SJSA1 (cell line): ENCODE measurements around the gene CACNB2. TPM values are rescaled to one million over a fixed set of nuclear protein-coding genes. Genes with fewer than 3 reads are reported as not detected.

Experiments used
- DNase-seq, 2 experiments: peaks; one replicate each; pipeline ENCODE4 v3.0.0-alpha.2; 2015 to 2020; ENCODE audit warnings: low spot score in 2 of 2, low read depth in 1 of 2
- H3K27ac ChIP-seq: fragments of 250-450 bp; sonication (Bioruptor Pico); 2 replicates; pipeline ENCODE4 v1.5.1; 2020; ENCODE audit warnings: mild to moderate bottlenecking, moderate library complexity
- H3K27me3 ChIP-seq: fragments of 250-450 bp; sonication (Bioruptor Pico); replicated peaks from 2 replicates; pipeline ENCODE4 v1.5.1; 2020; ENCODE audit warnings: mild to moderate bottlenecking, moderate library complexity
- H3K36me3 ChIP-seq: fragments of 250-450 bp; sonication (Bioruptor Pico); 2 replicates; pipeline ENCODE4 v1.5.1; 2020; ENCODE audit warnings: mild to moderate bottlenecking
- H3K4me1 ChIP-seq: fragments of 250-450 bp; sonication (Bioruptor Pico); replicated peaks from 2 replicates; pipeline ENCODE4 v1.6.1; 2021; ENCODE audit warnings: mild to moderate bottlenecking
- H3K4me3 ChIP-seq: fragments of 250-450 bp; sonication (Bioruptor Pico); 2 replicates; pipeline ENCODE4 v1.5.1; 2020; ENCODE audit warnings: mild to moderate bottlenecking
- H3K9me3 ChIP-seq: fragments of 250-450 bp; sonication (Bioruptor Pico); replicated peaks from 2 replicates; pipeline ENCODE4 v1.5.1; 2020; ENCODE audit warnings: mild to moderate bottlenecking
- total RNA-seq: library from RNA; depleted of rRNA; stranded (reverse); fragments of >200 nt; shearing (Covaris generic); gene quantifications from 2 replicates; pipeline ENCODE4 v1.2.3, GENCODE V29; 2014

The CACNB2 gene
- total RNA-seq, 1 experiment from 2014 or later = not detected

DNA sequence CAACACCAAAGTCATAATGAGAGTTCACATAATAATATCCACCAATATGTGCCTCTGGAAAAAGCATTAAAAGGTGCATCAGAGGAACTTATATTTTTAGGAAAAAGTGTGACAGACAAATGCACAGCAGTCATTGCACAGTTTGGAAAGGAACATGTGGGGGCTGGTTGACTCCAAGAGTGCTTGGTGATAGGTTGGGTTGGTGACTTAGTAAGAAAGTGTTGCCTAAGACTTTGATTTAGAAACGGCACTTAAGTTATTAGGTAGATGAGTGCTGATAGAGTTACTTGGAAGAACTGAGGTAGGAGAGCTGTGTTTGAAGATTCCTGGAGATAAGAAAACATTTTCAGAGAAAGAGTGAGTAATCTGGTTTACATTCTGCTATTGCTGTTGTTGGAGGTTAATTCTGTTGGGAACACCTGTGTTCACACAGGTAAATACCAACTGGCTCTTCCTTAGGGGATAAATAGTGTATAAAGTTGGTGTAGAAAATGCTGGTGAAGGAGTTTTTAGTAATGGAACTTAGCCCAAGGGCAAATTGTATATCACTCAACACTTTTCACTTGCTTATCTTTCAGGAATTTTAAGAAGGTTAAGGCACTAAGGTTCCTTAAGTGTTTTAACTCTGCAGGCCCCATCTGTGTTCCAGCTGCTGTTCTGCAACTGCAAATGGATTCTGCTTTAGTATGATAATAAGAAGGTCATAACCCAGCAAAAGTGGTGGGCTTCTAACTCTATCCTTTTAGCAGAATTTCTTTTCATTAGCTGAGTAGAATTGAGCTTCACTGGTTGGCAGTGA, 315.1 kb downstream of the CACNB2 start:
- Histone ChIP-seq H3K4me1 (no peaks in the 10 kb centered on the region), H3K4me3 (no peak overlapping the region), H3K27ac (no peak overlapping the region), H3K27me3 (no peaks in the 10 kb centered on the region), H3K36me3 (no peaks in the 10 kb centered on the region), H3K9me3 (no peaks in the 10 kb centered on the region)
- DNase-seq = no peak

- Histone ChIP-seq H3K9me3 (no peaks in the 10 kb centered on the region), H3K4me1 (no peaks in the 10 kb centered on the region), H3K27ac (no peak overlapping the region), H3K36me3 (no peaks in the 10 kb centered on the region), H3K27me3 (no peaks in the 10 kb centered on the region), H3K4me3 (no peak overlapping the region)
- no peak for DNase-seq
These were observed 316.8 kb downstream of the CACNB2 start for GRCh38 chr10:18456984-18457383.

- Histone ChIP-seq H3K4me3 (no peak overlapping the region), H3K27ac (no peak overlapping the region), H3K36me3 (no peaks in the 10 kb centered on the region), H3K4me1 (no peaks in the 10 kb centered on the region), H3K9me3 (no peaks in the 10 kb centered on the region), H3K27me3 (no peaks in the 10 kb centered on the region)
- no peak for DNase-seq
These were observed 319.8 kb downstream of the CACNB2 start for GRCh38 chr10:18460032-18460431.

GRCh38 chr10:18463673-18464211, 323.5 kb downstream of the CACNB2 start:
- Histone ChIP-seq H3K27ac (no peak overlapping the region), H3K9me3 (no peaks in the 10 kb centered on the region), H3K36me3 (no peaks in the 10 kb centered on the region), H3K27me3 (no peaks in the 10 kb centered on the region), H3K4me1 (no peaks in the 10 kb centered on the region), H3K4me3 (no peak overlapping the region)
- no peak for DNase-seq

GRCh38 chr10:18469125-18469524, 328.9 kb downstream of the CACNB2 start:
- Histone ChIP-seq H3K4me3 (no peak overlapping the region), H3K27ac (no peak overlapping the region), H3K27me3 (no peaks in the 10 kb centered on the region), H3K9me3 (no peaks in the 10 kb centered on the region), H3K36me3 (no peaks in the 10 kb centered on the region), H3K4me1 (no peaks in the 10 kb centered on the region)
- no peak for DNase-seq

DNA sequence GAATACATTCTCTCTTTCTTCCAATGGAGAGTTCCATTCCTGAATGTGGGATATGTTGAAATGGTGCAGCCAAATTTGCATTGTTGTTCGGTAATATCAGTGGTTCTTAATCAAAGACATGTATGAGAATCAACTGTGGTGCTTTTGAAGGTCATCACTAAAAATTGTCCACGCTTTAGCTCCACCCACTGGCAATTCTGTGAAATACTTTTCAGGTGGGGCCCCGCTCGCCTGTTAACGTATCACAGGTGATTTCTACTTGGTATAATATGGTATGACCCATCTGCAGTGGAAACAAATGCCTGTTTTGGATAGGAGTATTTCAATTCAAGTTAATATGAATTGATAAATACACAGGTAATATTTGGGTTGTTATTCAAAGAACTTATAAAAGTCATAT, 332.8 kb downstream of the CACNB2 start:
- Histone ChIP-seq H3K27me3 (no peaks in the 10 kb centered on the region), H3K4me3 (no peak overlapping the region), H3K27ac (no peak overlapping the region), H3K4me1 (no peaks in the 10 kb centered on the region), H3K9me3 (no peaks in the 10 kb centered on the region), H3K36me3 (no peaks in the 10 kb centered on the region)
- DNase-seq = no peak

- Histone ChIP-seq H3K27me3 (no peaks in the 10 kb centered on the region), H3K4me1 (no peaks in the 10 kb centered on the region), H3K27ac (no peak overlapping the region), H3K4me3 (no peak overlapping the region), H3K36me3 (no peaks in the 10 kb centered on the region), H3K9me3 (no peaks in the 10 kb centered on the region)
- DNase-seq = no peak
These were observed 333.3 kb downstream of the CACNB2 start for GRCh38 chr10:18473424-18474117.

DNA sequence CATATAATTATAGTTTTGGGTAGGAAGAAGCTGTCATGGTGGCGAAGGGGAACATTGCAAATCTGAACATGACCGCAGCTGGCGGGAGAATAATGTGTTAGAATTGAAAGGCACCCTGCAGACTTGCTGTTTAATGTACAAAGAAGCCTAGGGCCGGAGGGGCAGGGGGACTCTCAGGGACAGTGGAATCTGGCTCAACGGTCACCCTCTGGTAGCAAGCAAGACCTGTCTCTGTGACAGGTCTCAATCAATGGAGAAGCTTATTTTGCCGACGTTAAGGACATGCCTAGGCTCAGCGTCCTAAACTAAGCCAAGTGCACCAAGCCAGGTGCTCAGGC, 333.9 kb downstream of the CACNB2 start:
- H3K4me1 ChIP-seq = no peaks in the 10 kb centered on the region
- no peaks in the 10 kb centered on the region for H3K27me3 ChIP-seq
- H3K9me3 ChIP-seq = no peaks in the 10 kb centered on the region
- no peak for DNase-seq
- no peak overlapping the region for H3K27ac ChIP-seq
- H3K36me3 ChIP-seq = no peaks in the 10 kb centered on the region
- H3K4me3 ChIP-seq = no peak overlapping the region

DNA sequence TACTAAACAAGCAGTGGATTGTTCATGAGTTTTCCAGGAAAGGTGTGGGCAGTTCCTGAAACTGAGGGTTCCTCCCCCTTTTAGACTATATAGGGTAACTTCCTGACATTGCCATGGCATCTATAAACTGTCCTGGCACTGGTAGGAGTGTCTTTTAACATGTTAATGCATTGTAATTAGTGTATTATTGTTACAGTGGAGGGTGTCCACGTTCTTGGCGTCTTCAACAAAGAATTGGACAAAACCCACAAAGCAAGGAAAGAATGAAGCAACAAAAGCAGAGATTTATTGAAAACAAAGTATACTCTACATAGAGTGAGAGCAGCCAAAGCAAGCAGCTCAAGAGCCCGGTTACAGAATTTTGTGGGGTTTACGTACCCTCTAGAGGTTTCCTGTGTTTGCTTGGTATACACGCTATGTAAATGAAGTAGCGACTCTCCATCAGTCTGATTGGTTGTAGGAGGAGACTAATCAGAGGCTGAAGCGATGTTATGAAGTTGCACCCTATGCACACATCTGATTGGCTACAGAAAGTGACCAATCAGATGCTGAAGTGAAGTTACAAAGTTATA, 335.9 kb downstream of the CACNB2 start:
- no peaks in the 10 kb centered on the region for H3K9me3 ChIP-seq
- H3K4me1 ChIP-seq = no peaks in the 10 kb centered on the region
- H3K27ac ChIP-seq = no peak overlapping the region
- H3K36me3 ChIP-seq = no peaks in the 10 kb centered on the region
- H3K27me3 ChIP-seq = no peaks in the 10 kb centered on the region
- no peak overlapping the region for H3K4me3 ChIP-seq
- DNase-seq = no peak

GRCh38 chr10:18478354-18478753, 338.1 kb downstream of the CACNB2 start:
- Histone ChIP-seq H3K4me3 (no peak overlapping the region), H3K27ac (no peak overlapping the region), H3K4me1 (no peaks in the 10 kb centered on the region), H3K9me3 (no peaks in the 10 kb centered on the region), H3K27me3 (no peaks in the 10 kb centered on the region), H3K36me3 (no peaks in the 10 kb centered on the region)
- no peak for DNase-seq

DNA sequence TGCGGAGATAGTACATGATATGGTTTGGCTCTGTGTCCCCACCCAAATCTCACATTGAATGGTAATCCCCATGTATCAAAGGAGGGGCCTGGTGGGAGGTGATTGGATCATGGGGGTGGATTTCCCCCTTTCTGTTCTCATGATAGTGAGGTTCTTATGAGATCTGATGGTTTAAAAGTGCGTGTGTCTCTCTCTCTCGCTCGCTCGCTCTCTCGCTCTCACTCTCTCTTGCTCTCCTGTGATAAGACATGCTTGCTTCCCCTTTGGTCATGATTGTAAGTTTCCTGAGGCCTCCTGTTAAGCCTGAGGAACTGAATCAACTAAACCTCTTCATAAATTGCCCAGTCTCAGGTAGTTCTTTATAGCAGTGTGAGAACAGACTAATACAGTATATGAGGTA, 339.3 kb downstream of the CACNB2 start:
- Histone ChIP-seq H3K27ac (no peak overlapping the region), H3K4me3 (no peak overlapping the region), H3K27me3 (no peaks in the 10 kb centered on the region), H3K4me1 (no peaks in the 10 kb centered on the region), H3K36me3 (no peaks in the 10 kb centered on the region), H3K9me3 (no peaks in the 10 kb centered on the region)
- DNase-seq = no peak

DNA sequence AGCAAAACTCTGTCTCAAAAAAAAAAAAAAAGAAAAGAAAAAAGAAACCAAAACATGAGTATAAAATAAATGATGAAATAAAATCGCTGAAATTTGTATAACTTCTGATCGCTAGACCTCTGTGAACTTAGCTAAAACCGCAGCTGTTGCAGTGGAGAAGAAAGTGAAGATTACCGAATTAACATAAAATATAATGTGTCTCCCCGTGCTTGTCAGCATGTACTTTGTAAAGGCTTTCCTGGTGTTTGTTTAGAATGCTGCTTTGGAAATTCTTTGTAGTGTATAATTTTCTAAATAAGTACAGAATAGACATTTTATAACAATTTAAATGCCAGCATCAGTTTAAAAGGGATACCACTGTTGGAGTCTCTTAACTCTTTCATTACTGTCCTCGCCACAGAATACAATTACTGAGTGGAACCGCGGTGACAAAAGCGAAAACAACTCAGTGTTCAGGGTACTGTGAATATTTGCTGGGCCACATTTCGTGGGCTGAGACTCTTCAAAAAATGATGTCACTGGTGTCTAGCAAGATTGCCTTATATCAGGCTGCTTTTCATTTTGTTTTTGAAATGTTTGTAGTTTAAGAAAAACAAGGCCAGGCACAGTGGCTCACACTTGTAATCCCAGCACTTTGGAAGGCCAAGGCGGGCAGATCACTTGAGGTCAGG, 343.4 kb downstream of the CACNB2 start:
- Histone ChIP-seq H3K4me3 (no peak overlapping the region), H3K27ac (no peak overlapping the region), H3K4me1 (no peaks in the 10 kb centered on the region), H3K9me3 (no peaks in the 10 kb centered on the region), H3K27me3 (no peaks in the 10 kb centered on the region), H3K36me3 (no peaks in the 10 kb centered on the region)
- no peak for DNase-seq

- no peaks in the 10 kb centered on the region for H3K36me3 ChIP-seq
- no peak for DNase-seq
- H3K4me1 ChIP-seq = no peaks in the 10 kb centered on the region
- H3K9me3 ChIP-seq = no peaks in the 10 kb centered on the region
- H3K27ac ChIP-seq = no peak overlapping the region
- no peaks in the 10 kb centered on the region for H3K27me3 ChIP-seq
- H3K4me3 ChIP-seq = no peak overlapping the region
These were observed 346.2 kb downstream of the CACNB2 start for GRCh38 chr10:18486438-18486837.

DNA sequence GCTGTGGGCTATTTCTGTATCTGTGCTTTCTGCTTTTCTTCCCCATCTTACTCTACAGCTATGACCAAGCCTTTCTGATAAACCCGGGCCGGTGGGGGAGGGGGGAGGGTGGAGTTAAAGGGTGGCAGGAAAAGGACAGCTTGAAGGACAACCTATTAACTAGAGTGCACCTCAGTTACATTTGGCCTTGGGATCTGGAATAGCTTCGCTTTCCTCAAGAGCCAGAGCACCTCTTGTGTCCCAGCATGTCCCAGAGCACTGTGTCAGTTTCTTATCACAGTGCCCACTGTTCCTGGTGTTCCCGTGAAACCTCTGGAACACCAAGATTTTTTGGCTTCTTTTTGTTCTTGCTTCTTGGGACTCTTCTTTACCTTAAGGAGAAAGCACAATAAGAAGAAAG, 350.5 kb downstream of the CACNB2 start:
- H3K27me3 ChIP-seq = no peaks in the 10 kb centered on the region
- H3K36me3 ChIP-seq = no peaks in the 10 kb centered on the region
- H3K27ac ChIP-seq = no peak overlapping the region
- DNase-seq = no peak
- H3K4me3 ChIP-seq = no peak overlapping the region
- no peaks in the 10 kb centered on the region for H3K9me3 ChIP-seq
- H3K4me1 ChIP-seq = no peaks in the 10 kb centered on the region
